Stimulated activated CD4-positive, alpha-beta T cell treated with anti-CD3 and anti-CD28 coated beads, TNF-alpha, amount 100 ng/mL, for 4 hours (primary cell): Measurements from ENCODE around the gene USP17L28.
"Not testable (repeated sequence)": the region's sequence is repeated elsewhere in the genome, so short reads cannot be mapped to it uniquely, and the experiment has no call there.

Experiments
- DNase-seq, 3 experiments: peaks; one replicate each; pipeline ENCODE4 v3.0.0-alpha.2; 2020; ENCODE audit warnings: low read depth in 3 of 3

USP17L28 gene, protein sequence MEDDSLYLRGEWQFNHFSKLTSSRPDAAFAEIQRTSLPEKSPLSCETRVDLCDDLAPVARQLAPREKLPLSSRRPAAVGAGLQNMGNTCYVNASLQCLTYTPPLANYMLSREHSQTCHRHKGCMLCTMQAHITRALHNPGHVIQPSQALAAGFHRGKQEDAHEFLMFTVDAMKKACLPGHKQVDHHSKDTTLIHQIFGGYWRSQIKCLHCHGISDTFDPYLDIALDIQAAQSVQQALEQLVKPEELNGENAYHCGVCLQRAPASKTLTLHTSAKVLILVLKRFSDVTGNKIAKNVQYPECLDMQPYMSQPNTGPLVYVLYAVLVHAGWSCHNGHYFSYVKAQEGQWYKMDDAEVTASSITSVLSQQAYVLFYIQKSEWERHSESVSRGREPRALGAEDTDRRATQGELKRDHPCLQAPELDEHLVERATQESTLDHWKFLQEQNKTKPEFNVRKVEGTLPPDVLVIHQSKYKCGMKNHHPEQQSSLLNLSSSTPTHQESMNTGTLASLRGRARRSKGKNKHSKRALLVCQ

DNA sequence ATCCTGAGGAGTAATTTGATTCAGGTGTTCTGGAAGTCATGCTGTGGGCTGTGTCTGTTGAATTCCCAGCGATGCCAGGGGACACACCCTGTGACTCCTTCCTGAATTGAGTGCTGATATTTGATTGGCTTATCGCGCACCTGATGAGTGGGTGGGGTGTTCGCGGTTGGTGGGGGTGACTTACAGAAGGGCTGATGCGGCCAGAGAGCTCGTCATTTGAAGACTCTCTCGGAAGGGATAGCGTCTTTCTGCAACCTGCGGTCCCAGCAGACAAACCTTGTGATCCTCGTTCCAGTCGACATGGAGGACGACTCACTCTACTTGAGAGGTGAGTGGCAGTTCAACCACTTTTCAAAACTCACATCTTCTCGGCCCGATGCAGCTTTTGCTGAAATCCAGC, at the start of gene USP17L28:
Gene USP17L28, plus strand, starts transcription at position 301 of the 400 bp plus-strand sequence. Its CDS starts 0 bp downstream, at position 301.
- not testable (repeated sequence) for DNase-seq

- not testable (repeated sequence) for DNase-seq
Measured at GRCh38 chr4:9324191-9324590, 24.5 kb upstream of the USP17L28 start.

DNA sequence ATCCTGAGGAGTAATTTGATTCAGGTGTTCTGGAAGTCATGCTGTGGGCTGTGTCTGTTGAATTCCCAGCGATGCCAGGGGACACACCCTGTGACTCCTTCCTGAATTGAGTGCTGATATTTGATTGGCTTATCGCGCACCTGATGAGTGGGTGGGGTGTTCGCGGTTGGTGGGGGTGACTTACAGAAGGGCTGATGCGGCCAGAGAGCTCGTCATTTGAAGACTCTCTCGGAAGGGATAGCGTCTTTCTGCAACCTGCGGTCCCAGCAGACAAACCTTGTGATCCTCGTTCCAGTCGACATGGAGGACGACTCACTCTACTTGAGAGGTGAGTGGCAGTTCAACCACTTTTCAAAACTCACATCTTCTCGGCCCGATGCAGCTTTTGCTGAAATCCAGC, 23.8 kb upstream of the USP17L28 start, which contains the start of gene USP17L24:
Gene USP17L24, plus strand, starts transcription at position 301 of the 400 bp plus-strand sequence. Its CDS starts 0 bp downstream, at position 301.
- not testable (repeated sequence) for DNase-seq

DNA sequence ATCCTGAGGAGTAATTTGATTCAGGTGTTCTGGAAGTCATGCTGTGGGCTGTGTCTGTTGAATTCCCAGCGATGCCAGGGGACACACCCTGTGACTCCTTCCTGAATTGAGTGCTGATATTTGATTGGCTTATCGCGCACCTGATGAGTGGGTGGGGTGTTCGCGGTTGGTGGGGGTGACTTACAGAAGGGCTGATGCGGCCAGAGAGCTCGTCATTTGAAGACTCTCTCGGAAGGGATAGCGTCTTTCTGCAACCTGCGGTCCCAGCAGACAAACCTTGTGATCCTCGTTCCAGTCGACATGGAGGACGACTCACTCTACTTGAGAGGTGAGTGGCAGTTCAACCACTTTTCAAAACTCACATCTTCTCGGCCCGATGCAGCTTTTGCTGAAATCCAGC, 19.1 kb upstream of the USP17L28 start, which contains the start of gene USP17L25:
Gene USP17L25, plus strand, starts transcription at position 301 of the 400 bp plus-strand sequence. Its CDS starts 0 bp downstream, at position 301.
- not testable (repeated sequence) for DNase-seq

- DNase-seq = not testable (repeated sequence)
Measured at GRCh38 chr4:9334358-9334757, 14.3 kb upstream of the USP17L28 start, which contains the start of gene USP17L26. USP17L26 (plus strand) TSS chr4:9334658; CDS start chr4:9334658, 0 bp downstream.

DNA sequence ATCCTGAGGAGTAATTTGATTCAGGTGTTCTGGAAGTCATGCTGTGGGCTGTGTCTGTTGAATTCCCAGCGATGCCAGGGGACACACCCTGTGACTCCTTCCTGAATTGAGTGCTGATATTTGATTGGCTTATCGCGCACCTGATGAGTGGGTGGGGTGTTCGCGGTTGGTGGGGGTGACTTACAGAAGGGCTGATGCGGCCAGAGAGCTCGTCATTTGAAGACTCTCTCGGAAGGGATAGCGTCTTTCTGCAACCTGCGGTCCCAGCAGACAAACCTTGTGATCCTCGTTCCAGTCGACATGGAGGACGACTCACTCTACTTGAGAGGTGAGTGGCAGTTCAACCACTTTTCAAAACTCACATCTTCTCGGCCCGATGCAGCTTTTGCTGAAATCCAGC, 9.6 kb upstream of the USP17L28 start, which contains the start of gene USP17L5:
Gene USP17L5, plus strand, starts transcription at position 301 of the 400 bp plus-strand sequence. Its CDS starts 0 bp downstream, at position 301.
- DNase-seq = not testable (repeated sequence)

GRCh38 chr4:9343848-9344247, 4.8 kb upstream of the USP17L28 start, which contains the start of gene USP17L27:
USP17L27 (plus strand) TSS chr4:9344148; CDS start chr4:9344148, 0 bp downstream.
- not testable (repeated sequence) for DNase-seq

GRCh38 chr4:9350866-9351265, 2.2 kb downstream of the USP17L28 start:
- DNase-seq = not testable (repeated sequence)

GRCh38 chr4:9353338-9353737, 4.6 kb downstream of the USP17L28 start, which contains the start of gene USP17L29:
USP17L29 (plus strand) TSS chr4:9353638; CDS start chr4:9353638, 0 bp downstream.
- DNase-seq = not testable (repeated sequence)

DNA sequence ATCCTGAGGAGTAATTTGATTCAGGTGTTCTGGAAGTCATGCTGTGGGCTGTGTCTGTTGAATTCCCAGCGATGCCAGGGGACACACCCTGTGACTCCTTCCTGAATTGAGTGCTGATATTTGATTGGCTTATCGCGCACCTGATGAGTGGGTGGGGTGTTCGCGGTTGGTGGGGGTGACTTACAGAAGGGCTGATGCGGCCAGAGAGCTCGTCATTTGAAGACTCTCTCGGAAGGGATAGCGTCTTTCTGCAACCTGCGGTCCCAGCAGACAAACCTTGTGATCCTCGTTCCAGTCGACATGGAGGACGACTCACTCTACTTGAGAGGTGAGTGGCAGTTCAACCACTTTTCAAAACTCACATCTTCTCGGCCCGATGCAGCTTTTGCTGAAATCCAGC, 14.1 kb downstream of the USP17L28 start, which contains the start of gene USP17L30:
Gene USP17L30, plus strand, starts transcription at position 301 of the 400 bp plus-strand sequence. Its CDS starts 0 bp downstream, at position 301.
- DNase-seq = not testable (repeated sequence)

DNA sequence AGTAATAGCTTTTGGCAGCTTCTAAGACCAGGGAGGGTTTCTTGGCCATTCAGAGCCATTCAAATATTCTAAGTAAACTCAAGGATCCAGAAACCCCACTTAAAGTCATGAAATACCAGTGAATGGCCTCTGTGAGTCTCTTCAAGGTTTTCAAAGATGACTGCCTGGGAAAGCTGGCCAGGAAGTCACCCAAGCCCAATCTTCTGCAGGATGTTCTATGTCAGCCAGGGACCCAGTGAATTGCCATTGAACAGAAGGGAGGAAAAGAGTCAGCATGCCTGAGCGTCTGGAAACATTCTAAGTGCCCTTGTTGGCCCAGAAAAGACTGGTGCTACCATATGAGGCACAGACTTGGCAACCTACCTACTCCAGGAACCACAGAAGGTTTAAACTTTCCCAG, 31.2 kb downstream of the USP17L28 start:
- not testable (repeated sequence) for DNase-seq

- peak; percentile 31 to 40 (median 38) for DNase-seq
Measured at GRCh38 chr4:9381012-9381534, 32.4 kb downstream of the USP17L28 start.

GRCh38 chr4:9384126-9384525, 35.4 kb downstream of the USP17L28 start:
- no peak for DNase-seq

DNA sequence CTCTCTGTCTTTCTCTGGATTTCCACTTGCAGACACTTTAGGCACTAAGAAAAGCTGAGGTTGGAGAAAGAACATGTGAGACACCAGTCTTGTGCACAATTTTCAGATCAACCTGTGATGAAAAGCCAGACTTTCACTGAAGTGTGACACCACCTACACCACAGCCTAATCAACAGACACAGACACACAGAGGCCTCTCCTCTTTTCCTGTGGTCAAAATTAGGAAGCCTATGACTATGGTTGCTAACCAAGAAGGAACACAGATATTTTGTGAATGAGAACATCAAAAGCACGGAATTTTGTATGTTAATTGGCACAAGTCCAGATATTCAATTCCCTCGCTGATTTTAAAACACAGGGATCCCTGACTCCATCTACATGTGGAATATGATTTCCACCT, 40.3 kb downstream of the USP17L28 start:
- DNase-seq = not testable (repeated sequence)
